NOMO-1 treated with dmso at 0.1 percent for 144 hours (cell line): ENCODE data around the gene SMAD6.
A peak's percentile ranks its signal among the peaks of the same experiment; 100 is the strongest.

Experiments
- DNase-seq: peaks from one replicate; lab custom pipeline; 2025; ENCODE audit not compliant: unreplicated experiment; lab: John Stamatoyannopoulos, UW

The SMAD6 gene

DNA sequence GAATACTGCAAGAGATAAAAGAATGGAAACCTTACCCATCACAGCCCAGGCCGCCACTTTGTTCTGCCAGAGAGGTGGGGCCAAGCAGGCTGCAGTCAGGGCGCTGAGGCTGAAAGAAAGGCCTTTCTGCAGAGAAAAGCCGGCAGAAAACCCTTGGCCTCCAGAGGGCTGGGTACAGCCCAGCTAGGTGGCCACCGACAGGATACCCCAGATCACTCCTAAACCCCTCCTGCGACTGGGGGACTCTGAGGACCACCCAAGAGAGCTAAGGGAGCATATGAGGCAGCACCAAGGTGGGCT, 69.3 kb downstream of the SMAD6 start:
- no peak for DNase-seq

- no peak for DNase-seq
These were observed 70.6 kb downstream of the SMAD6 start for GRCh38 chr15:66772604-66773128.

GRCh38 chr15:66773129-66773873, 71.3 kb downstream of the SMAD6 start:
- no peak for DNase-seq

DNA sequence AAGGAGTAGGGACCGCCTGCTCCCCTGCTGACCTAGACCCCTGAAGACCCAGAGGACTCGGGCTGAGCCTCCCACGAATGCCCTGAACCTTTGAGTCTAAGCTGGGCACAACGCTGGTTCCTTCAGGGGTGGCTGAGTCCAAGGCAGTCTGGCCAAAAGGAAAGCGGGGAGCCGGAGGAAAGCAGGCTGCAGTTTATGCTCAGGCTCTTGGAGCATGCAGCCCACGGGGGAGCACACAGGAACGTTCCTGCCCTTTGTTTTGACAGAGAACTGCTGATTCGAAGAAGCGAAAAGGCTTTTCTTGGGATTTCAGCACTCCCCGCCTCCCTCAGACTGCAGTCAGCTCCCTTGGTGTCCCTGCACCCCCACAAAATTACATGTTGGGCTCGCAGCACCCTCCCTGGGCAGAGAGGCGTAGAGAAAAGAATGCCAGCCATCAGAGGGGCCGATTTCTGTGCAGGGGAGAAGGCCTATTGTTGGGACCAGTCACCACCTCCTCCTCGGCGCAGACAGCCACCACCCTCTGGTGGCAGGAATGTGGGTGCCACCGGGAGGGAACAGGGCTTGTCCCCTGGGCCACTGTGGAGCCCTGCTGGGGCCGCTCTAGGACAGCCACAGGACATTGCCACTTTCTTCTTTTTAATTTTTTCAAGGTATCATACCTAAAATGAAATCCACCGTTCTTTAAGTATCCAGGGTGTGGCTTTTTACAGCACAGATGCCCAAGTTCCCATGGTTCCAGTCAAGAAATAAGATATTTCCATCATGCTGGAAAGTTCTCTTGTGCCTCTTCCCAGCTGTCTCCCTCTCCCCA, 72.2 kb downstream of the SMAD6 start:
- peak; percentile 9 for DNase-seq

GRCh38 chr15:66775127-66776105, 73.4 kb downstream of the SMAD6 start:
- DNase-seq, result no peak

DNA sequence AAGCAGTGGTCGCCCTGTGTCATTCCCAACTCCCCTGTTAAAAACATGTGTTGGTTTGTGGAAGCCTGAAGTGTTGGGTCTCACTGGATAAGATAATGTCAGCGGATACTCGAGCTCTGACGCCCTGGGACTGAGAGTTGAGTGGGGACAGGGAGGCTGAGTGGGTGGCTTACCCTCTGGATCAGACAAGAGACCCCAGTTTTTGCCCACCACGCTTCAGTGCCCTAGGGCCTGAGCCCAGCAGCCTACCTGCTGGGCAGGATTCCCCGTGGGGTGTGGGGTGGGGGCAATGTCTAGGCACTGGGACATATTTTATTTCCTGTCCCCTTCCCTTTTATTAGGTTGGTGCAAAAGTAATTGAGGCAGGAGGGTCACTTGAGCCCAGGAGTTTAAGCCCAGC, 75.0 kb downstream of the SMAD6 start:
- DNase-seq, result no peak

DNA sequence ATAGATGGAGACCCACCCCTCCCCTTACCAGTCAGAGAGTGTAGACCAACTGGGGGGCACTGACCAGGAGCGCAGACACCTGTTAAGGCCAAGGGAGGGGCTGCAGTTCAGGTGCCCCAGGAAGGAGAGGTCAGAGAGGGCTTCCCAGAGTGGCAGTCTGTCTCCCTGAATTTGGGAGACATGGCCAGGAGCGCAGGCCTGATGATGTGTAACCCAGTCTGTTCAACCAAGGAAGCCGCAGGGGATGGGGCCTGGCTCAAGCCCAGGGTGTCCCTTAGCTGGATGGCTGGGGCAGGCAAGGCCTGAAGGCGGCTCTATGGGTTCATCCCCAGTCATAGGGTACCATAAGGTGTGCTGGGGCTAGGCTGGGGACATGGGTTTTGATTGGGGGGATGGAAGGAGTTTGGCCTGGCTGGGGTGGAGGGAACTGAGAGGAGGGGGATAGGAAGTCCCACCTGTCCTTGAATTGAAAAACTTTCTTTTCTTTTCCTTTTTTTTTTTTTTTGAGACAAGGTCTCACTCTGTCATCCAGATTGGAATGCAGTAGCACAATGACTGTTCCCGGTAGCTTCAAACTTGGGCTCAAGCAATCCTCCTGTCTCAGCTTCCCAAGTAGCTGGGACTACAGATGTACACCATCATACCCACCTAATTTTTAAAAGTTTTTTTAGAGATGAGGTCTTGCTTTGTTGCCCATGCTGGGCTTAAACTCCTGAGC, 75.7 kb downstream of the SMAD6 start:
- DNase-seq, result no peak

DNA sequence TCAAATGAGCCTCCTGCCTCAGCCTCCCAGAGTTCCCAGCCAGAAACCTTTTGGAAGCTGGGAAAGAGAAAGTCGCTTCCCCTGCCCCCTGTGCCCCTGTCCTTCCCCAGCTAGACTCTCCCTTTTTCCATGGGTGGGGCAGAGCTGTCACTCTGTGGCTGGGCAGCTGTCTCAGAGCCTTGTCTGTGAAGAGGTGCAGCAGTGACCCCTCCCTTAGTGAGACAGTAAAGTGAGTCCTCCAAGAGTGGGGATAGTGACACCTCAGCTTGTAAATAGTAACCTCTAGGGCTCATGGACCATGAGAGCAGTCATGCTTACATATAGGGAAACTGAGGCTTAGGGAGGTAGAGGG, 76.3 kb downstream of the SMAD6 start:
- DNase-seq, result no peak

GRCh38 chr15:66778716-66779115, 76.7 kb downstream of the SMAD6 start:
- DNase-seq, result no peak

- DNase-seq, result no peak
These were observed 77.4 kb downstream of the SMAD6 start for GRCh38 chr15:66779331-66780009.

GRCh38 chr15:66780172-66780972, 78.3 kb downstream of the SMAD6 start:
- DNase-seq, result no peak

- no peak for DNase-seq
These were observed 79.1 kb downstream of the SMAD6 start for GRCh38 chr15:66780973-66781718.

DNA sequence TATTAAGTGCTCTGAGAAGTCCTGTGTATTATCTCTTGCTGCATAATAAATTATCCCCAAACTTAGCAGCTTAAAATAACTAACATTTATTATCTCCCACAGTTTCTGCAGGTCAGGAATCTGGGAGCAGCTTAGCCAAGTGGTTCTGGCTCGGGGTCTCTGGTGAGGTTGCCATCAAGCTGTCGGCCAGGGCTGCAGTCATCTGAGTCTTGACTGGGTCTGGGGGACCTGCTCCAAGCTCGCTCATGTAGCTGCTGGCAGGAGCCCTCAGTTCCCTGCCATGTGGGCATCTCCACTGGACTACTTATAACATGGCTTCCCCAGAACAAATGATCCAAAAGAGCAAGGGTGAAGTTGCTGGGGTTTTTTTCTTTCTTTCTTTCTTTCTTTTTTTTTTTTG, 80.7 kb downstream of the SMAD6 start:
- no peak for DNase-seq

DNA sequence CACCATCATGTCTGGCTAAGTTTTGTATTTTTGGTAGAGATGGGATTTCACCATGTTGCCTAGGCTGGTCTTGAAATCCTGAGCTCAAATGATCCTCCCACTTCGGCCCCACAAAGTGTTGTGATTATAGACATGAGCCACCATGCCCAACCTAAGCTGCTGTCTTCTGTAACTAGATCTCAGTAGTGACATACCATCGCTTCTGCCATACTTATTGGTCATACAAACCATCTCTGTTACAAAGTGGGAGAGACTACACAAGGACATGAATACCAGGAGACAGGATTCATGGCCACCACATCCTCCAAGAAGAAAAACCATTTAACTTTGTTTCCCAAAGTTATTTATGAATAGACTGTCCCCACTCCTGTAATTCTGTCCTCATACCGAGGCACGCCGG, 81.3 kb downstream of the SMAD6 start:
- DNase-seq, result no peak

DNA sequence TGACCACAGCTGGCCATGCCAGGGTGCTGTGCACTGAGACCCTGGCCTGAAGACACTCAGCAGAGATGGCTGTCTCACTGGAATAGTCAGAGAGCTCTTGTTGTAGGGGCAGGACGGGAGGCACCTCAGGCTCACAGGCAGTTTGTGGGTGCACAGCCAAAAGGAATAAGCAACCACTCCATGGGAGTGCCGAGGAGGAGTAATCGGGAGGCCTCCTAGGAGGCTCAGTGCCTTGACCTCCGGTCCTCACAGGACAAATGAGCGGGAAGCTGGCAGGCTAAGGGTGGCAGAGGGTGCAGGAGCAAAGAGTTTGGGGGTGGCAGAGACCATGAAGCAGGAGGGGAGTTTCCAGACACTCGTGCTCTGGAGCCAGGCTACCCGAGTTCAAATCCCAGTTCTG, 81.7 kb downstream of the SMAD6 start:
- DNase-seq, result no peak

DNA sequence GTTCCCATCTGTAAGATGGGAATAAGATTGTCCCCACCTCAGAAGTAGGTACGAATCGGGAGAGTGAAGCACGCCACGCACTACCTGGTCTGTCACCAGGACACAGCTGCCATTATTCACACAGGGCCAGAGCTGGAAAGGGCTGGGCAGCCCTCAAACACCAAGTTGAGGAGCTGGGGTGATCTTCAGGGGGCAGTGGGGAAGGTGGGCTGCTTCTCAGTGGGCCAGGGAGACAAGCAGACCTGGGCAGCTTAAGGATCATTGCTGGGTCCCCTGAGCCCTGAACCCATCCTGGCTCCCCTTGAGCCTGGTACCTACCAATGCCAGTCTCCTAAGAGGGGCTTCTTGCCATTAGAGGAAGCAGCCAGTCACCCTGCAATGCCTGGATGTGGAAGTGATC, 82.1 kb downstream of the SMAD6 start:
- DNase-seq, result no peak

- no peak for DNase-seq
These were observed 83.6 kb downstream of the SMAD6 start for GRCh38 chr15:66785637-66786036.

DNA sequence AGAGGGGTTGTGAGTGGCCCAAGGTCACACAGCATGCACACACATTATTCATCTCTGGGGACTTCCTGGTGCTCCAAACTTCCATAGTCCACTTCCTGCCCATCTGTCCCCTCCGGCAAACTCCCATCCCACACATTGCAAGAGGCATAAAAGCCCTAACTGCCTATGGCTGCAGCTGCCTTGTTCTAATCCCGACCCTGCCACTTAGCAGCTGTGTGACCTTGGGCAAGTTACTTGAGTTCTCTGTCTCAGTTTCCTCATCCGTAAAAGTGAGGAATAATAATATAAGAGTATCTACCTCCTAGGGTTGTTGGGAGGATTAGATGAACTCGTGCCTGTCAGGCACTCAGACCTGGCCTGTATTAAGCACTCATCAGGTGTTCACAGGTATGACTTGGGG, 84.2 kb downstream of the SMAD6 start:
- no peak for DNase-seq
